ENCODE data around the gene TMPRSS12. TPM values are rescaled to one million over a fixed set of nuclear protein-coding genes. Genes with fewer than 3 reads are reported as not detected.
"Not testable (repeated sequence)": the region's sequence is repeated elsewhere in the genome, so short reads cannot be mapped to it uniquely, and the experiment has no call there.

The TMPRSS12 gene
- total RNA-seq, 1 donor from 2014 or later, result not detected

DNA sequence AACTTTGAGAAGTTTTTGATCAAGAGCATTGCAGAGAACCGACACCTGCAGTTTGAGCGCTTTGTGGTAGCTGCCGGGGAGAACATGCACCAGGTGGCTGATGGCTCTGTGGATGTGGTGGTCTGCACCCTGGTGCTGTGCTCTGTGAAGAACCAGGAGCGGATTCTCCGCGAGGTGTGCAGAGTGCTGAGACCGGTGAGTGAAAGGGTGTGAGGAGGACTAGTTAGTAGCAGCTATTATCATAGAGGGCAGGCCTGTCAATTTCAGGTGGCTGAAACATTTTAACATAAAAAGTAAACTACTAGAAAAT is 82.6 kb downstream of the TMPRSS12 start:
- Histone ChIP-seq H3K4me1 (peaks cover 74% of the 10 kb centered on the region), H3K36me3 (peaks cover 6% of the 10 kb centered on the region), H3K9me3 (replicated peaks) (no peaks in the 10 kb centered on the region), H3K4me3 (peak overlapping the region; percentile 88), H3K27ac (replicated peaks) (peak overlapping the region; percentile 94), H3K27me3 (ENCODE audit: low read depth) (no peaks in the 10 kb centered on the region)
- TF ChIP-seq, protein P1, sequence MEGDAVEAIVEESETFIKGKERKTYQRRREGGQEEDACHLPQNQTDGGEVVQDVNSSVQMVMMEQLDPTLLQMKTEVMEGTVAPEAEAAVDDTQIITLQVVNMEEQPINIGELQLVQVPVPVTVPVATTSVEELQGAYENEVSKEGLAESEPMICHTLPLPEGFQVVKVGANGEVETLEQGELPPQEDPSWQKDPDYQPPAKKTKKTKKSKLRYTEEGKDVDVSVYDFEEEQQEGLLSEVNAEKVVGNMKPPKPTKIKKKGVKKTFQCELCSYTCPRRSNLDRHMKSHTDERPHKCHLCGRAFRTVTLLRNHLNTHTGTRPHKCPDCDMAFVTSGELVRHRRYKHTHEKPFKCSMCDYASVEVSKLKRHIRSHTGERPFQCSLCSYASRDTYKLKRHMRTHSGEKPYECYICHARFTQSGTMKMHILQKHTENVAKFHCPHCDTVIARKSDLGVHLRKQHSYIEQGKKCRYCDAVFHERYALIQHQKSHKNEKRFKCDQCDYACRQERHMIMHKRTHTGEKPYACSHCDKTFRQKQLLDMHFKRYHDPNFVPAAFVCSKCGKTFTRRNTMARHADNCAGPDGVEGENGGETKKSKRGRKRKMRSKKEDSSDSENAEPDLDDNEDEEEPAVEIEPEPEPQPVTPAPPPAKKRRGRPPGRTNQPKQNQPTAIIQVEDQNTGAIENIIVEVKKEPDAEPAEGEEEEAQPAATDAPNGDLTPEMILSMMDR (IDR thresholded peaks at IDR 0.05; ENCODE audit: borderline replicate concordance), result no peak
- intact Hi-C loops (cut with micrococcal nuclease), result loop anchor here (10.0 kb wide), 1 partner anchor 60 kb away; no protein-coding TSS in a partner anchor
- no peak for DNase-seq

DNA sequence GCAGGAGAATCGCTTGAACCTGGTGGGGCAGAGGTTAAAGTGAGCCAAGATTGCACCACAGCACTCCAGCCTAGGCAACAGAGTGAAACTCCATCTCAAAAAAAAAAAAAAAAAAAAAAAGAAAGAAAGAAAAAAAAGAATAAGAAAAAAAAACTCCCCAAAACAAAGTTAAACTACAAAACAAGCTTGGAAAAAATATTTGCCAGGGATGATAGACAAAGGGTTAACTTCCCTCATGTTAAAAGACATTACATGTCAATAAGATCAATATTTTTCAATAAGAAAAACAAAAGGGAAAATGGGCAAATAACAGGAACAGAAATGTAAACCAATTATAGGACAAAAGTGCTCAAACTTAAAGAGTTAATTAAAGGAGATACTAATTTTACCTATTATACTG is 83.2 kb downstream of the TMPRSS12 start:
- Histone ChIP-seq H3K36me3 (peaks cover 12% of the 10 kb centered on the region), H3K27me3 (ENCODE audit: low read depth) (no peaks in the 10 kb centered on the region), H3K9me3 (replicated peaks) (no peaks in the 10 kb centered on the region), H3K27ac (replicated peaks) (peak overlapping the region; percentile 94), H3K4me1 (peaks cover 74% of the 10 kb centered on the region), H3K4me3 (peak overlapping the region; percentile 88)
- TF ChIP-seq, protein P1 (IDR thresholded peaks at IDR 0.05; ENCODE audit: borderline replicate concordance), result no peak
- intact Hi-C loops (cut with micrococcal nuclease), result loop anchor here (10.0 kb wide), 1 partner anchor 59 kb away; no protein-coding TSS in a partner anchor
- no peak for DNase-seq

DNA sequence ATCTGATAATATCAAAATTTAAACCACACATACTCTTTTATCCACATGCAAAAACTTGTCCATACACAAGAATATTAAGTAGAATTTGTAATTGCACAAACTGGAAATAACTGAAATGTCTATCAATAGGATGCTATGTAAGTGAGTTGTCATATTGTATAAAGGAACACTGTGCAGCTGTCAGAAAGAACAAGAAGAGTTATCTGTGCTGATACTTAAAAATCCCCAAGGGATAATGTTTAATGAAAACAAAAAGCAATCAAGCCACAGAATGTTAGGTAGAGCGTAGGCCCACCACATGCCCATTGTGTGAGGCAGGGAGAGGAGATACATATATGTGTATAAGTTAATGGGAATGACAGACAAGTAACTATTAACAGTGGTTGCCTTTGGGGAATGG is 83.7 kb downstream of the TMPRSS12 start:
- H3K4me3 ChIP-seq, result peak overlapping the region; percentile 88
- intact Hi-C loops (cut with micrococcal nuclease), result loop anchor here (10.0 kb wide), 1 partner anchor 58 kb away; no protein-coding TSS in a partner anchor
- no peaks in the 10 kb centered on the region for H3K27me3 ChIP-seq (ENCODE audit: low read depth)
- H3K9me3 ChIP-seq (replicated peaks), result no peaks in the 10 kb centered on the region
- no peak for DNase-seq
- TF ChIP-seq, protein P1 (IDR thresholded peaks at IDR 0.05; ENCODE audit: borderline replicate concordance), result no peak
- H3K4me1 ChIP-seq, result peaks cover 79% of the 10 kb centered on the region
- H3K27ac ChIP-seq (replicated peaks), result peak overlapping the region; percentile 94
- H3K36me3 ChIP-seq, result peaks cover 17% of the 10 kb centered on the region

DNA sequence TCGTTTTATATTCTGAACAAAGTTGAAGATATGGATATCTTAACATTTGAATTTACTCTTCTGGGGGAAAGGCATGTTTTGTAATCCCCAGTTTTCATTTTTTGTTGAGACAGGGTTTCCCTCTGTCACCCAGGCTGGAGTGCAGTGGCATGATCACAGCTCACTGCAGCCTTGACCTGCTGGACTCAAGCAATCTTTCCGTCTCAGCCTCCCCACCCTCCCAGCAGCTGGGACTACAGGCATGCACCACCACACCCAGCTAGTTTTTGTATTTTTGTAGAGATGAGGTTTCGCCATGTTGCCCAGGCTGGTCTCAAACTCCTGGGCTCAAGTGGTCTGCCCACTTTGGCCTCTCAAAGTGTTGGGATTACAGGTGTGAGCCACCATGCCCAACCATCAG is 84.2 kb downstream of the TMPRSS12 start:
- H3K27me3 ChIP-seq (ENCODE audit: low read depth); H3K9me3 ChIP-seq (replicated peaks): not testable (repeated sequence)
- DNase-seq, result peak; percentile 33
- intact Hi-C loops (cut with micrococcal nuclease), result loop anchor here (10.0 kb wide), 1 partner anchor 58 kb away; no protein-coding TSS in a partner anchor
- peaks cover 22% of the 10 kb centered on the region for H3K36me3 ChIP-seq
- peaks cover 80% of the 10 kb centered on the region for H3K4me1 ChIP-seq
- H3K4me3 ChIP-seq, result peak overlapping the region; percentile 88
- H3K27ac ChIP-seq (replicated peaks), result peak overlapping the region; percentile 94

DNA sequence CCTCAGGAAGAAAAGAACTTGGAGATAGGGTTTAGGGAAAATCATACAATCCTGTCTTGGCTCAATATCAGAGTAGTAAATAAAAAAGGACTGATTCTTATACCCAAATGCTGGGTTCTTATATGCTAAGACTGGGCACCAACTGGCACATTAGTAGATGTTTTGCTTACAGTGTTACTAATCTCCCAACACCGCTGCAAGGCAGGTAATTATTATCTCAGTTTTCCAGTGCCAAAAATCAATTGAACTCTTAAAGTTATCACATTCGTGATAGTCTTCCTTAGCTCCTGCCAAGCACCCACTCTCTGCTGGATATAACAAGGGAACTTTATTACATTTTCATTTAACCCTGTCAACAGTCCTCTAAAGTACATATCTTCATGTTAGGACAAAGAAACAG is 84.6 kb downstream of the TMPRSS12 start:
- Histone ChIP-seq H3K27me3 (ENCODE audit: low read depth) (no peaks in the 10 kb centered on the region), H3K36me3 (peaks cover 22% of the 10 kb centered on the region), H3K9me3 (replicated peaks) (no peaks in the 10 kb centered on the region), H3K4me3 (peak overlapping the region; percentile 88), H3K27ac (replicated peaks) (peak overlapping the region; percentile 94), H3K4me1 (peaks cover 78% of the 10 kb centered on the region)
- intact Hi-C loops (cut with micrococcal nuclease), result loop anchor here (10.0 kb wide), 1 partner anchor 57 kb away; no protein-coding TSS in a partner anchor
- TF ChIP-seq, protein P1 (IDR thresholded peaks at IDR 0.05; ENCODE audit: borderline replicate concordance), result no peak
- DNase-seq, result no peak

DNA sequence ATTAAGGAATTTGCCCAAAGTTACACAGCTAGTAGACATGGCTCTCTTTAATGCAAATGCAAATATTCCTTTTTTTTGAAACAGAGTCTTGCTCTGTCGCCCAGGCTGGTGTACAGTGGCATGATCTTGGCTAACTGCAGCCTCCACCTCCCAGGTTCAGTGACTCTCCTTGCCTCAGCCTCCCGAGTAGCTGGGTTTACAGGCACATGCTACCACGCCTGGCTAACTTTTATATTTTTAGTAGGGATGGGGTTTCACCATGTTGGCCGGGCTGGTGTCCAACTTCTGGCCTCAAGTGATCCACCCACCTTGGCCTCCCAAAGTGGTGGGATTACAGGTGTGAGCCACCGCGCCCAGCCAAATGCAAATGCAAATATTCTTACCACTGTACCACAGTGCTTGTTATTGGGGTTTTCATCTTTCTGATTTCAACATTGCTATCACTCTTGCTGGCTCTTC is 85.1 kb downstream of the TMPRSS12 start:
- TF ChIP-seq, protein P1 (IDR thresholded peaks at IDR 0.05; ENCODE audit: borderline replicate concordance), result no peak
- intact Hi-C loops (cut with micrococcal nuclease), result loop anchor here (10.0 kb wide), 1 partner anchor 57 kb away; no protein-coding TSS in a partner anchor
- Histone ChIP-seq H3K27ac (replicated peaks) (peak overlapping the region; percentile 94), H3K36me3 (peaks cover 22% of the 10 kb centered on the region), H3K9me3 (replicated peaks) (no peaks in the 10 kb centered on the region), H3K4me1 (peaks cover 76% of the 10 kb centered on the region), H3K4me3 (peak overlapping the region; percentile 88), H3K27me3 (ENCODE audit: low read depth) (no peaks in the 10 kb centered on the region)
- DNase-seq, result no peak

Data from left ventricle myocardium inferior (tissue), 1 donor.